Measurements from ENCODE around the gene VWA1. TPM values are rescaled to one million over a fixed set of nuclear protein-coding genes. Genes with fewer than 3 reads are reported as not detected.
A peak's percentile ranks its signal among the peaks of the same experiment; 100 is the strongest.

The VWA1 gene
- total and polyA plus RNA-seq, 10 of the 15 experiments (the other 5 are each of a cell fraction or from before 2014, with no cell fraction given), result 0.02 to 1.7 (median 0.32) TPM; not detected in 2

- peak overlapping the region; percentile 94 for H3K4me2 ChIP-seq (ENCODE audit: control insufficient read depth, insufficient read depth)
- H3K27me3 ChIP-seq (replicated peaks in 1 of 2; ENCODE audit: control insufficient read depth in 2 of 2, insufficient read depth in 2 of 2, low read length in 1 of 2), result no peaks in the 10 kb centered on the region
- TF ChIP-seq ZBTB40 (IDR thresholded peaks at IDR 0.05; ENCODE audit: borderline replicate concordance) (no peak), CREM (IDR thresholded peaks at IDR 0.05; ENCODE audit: low read depth) (no peak), CHD2 (IDR thresholded peaks at IDR 0.05; ENCODE audit: borderline replicate concordance, low read depth, low read length) (no peak), MLLT1 (IDR thresholded peaks at IDR 0.05) (no peak), NBN (IDR thresholded peaks at IDR 0.05) (no peak), SMAD5 (IDR thresholded peaks at IDR 0.05; ENCODE audit: low read depth) (no peak), HDAC2 (IDR thresholded peaks at IDR 0.05) (no peak), STAT3 (IDR thresholded peaks at IDR 0.05; ENCODE audit: low read depth, low read length) (no peak), MAX (IDR thresholded peaks at IDR 0.05; ENCODE audit: low read depth, low read length) (no peak), ATF7 (IDR thresholded peaks at IDR 0.05; ENCODE audit: low read depth) (no peak), PAX5 (IDR thresholded peaks at IDR 0.05; ENCODE audit: borderline replicate concordance, low read depth, low read length) (no peak), BACH1 (IDR thresholded peaks at IDR 0.05; ENCODE audit: borderline replicate concordance) (no peak), RFX5 (IDR thresholded peaks at IDR 0.05; ENCODE audit: low read depth, low read length) (no peak), HDGF (IDR thresholded peaks at IDR 0.05) (no peak), RAD21 (IDR thresholded peaks at IDR 0.05; ENCODE audit: insufficient read depth, low read depth, low read length) (no peak), CBX3 (IDR thresholded peaks at IDR 0.05; ENCODE audit: borderline replicate concordance, low read depth) (no peak), ZSCAN29 (IDR thresholded peaks at IDR 0.05) (no peak), ZNF24 (IDR thresholded peaks at IDR 0.05) (no peak), PAX8 (IDR thresholded peaks at IDR 0.05) (no peak), POU2F2 (IDR thresholded peaks at IDR 0.05; ENCODE audit: borderline replicate concordance, low read depth, low read length) (no peak)
- TSS peak; percentile 97 for BruUV-seq (replicated peaks)
- ChIA-PET RAD21 (ENCODE audit: unreplicated experiment) (no interaction called here), POLR2A (interaction anchor here (0.6 kb wide), 1 partner anchor 95 kb away, joined by 3 read pairs; no protein-coding TSS in a partner anchor), CTCF (interaction anchor here (0.7 kb wide), 1 partner anchor 35 kb away, joined by 5 read pairs; no protein-coding TSS in a partner anchor), SMC1A (ENCODE audit: uncharacterized antibody, unreplicated experiment) (no interaction called here)
- H4K20me1 ChIP-seq (ENCODE audit: control insufficient read depth, insufficient read depth), result no peaks in the 10 kb centered on the region
- DNase-seq (ENCODE audit: low read depth, low spot score), result no peak
- H3K36me3 ChIP-seq (ENCODE audit: control insufficient read depth in 2 of 2, insufficient read depth in 2 of 2, low read length in 1 of 2), result no peaks in the 10 kb centered on the region
- WGBS (ENCODE audit: insufficient coverage, insufficient replicate concordance, low lambda C conversion rate, missing lambda C conversion rate), result 22% methylated on average over 16 of the region's 16 CpGs
- in situ Hi-C loops (cut with MboI) (no loop called here), intact Hi-C loops (cut with micrococcal nuclease; ENCODE audit: unreplicated experiment) (no loop called here)
- H3K79me2 ChIP-seq (ENCODE audit: control insufficient read depth, insufficient read depth, low read length), result peaks cover 30% of the 10 kb centered on the region
- peak overlapping the region; percentile 80 for H3K4me3 ChIP-seq
- H3K4me1 ChIP-seq (ENCODE audit: control insufficient read depth, insufficient read depth, low read length), result peaks cover 5% of the 10 kb centered on the region; the same call in 1 of the 2 replicates
- peak overlapping the region; percentile 87 for H3K9ac ChIP-seq (ENCODE audit: control insufficient read depth, insufficient read depth, low read length)
- peak overlapping the region; percentile 88 for H2AFZ ChIP-seq (ENCODE audit: control insufficient read depth, low read depth, low read length)
- peak overlapping the region; percentile 74 for H3K27ac ChIP-seq (ENCODE audit: control insufficient read depth, insufficient read depth)
- no peaks in the 10 kb centered on the region for H3K9me3 ChIP-seq (replicated peaks; ENCODE audit: control insufficient read depth, insufficient read depth, low read length)
- FAIRE-seq, result peak; percentile 64
- peak; percentile 9 for ATAC-seq
Measured at GRCh38 chr1:1470626-1471388, 35.3 kb downstream of the VWA1 start.
